Neural cell (in vitro differentiated cells): ENCODE data around the gene NFAT5. TPM values are rescaled to one million over a fixed set of nuclear protein-coding genes. Genes with fewer than 3 reads are reported as not detected.

Experiments
- H2AFZ ChIP-seq: fragments of 200-600, 300-800 bp; sonication (generic), shearing (Covaris generic); 2 replicates; pipeline ENCODE4 v1.6.0; 2014; ENCODE audit warnings: low read depth, mild to moderate bottlenecking, antibody characterized with exemption, low read length, moderate library complexity
- H3F3A ChIP-seq: fragments of 200-600 bp; shearing (Covaris generic); 2 replicates; pipeline ENCODE4 v1.6.1; 2016; ENCODE audit warnings: mild to moderate bottlenecking, moderate library complexity, mixed read lengths, antibody characterized with exemption, low read length; ENCODE audit not compliant: insufficient read depth, poor library complexity, severe bottlenecking
- H3K27ac ChIP-seq: fragments of 200-600, 300-800 bp; sonication (generic), shearing (Covaris generic); 2 replicates; pipeline ENCODE4 v1.5.1; 2014; ENCODE audit warnings: mild to moderate bottlenecking, low read length, moderate library complexity
- H3K27me3 ChIP-seq: fragments of 300-800, 200-600 bp; sonication (generic), shearing (Covaris generic); 2 replicates; pipeline ENCODE4 v1.6.0; 2014; ENCODE audit warnings: mild to moderate bottlenecking, low read depth, low read length, moderate library complexity; ENCODE audit not compliant: insufficient read depth
- H3K36me3 ChIP-seq: fragments of 300-800, 200-600 bp; sonication (generic), shearing (Covaris generic); 2 replicates; pipeline ENCODE4 v1.5.1; 2014; ENCODE audit warnings: mild to moderate bottlenecking, antibody characterized with exemption, low read length, moderate library complexity; ENCODE audit not compliant: insufficient read depth
- H3K4me2 ChIP-seq: fragments of 300-800, 200-600 bp; sonication (generic), shearing (Covaris generic); 2 replicates; pipeline ENCODE4 v1.6.0; 2014; ENCODE audit warnings: mild to moderate bottlenecking, low read length
- H3K4me3 ChIP-seq: fragments of 300-800, 200-600 bp; sonication (generic), shearing (Covaris generic); 2 replicates; pipeline ENCODE4 v1.5.1; 2014; ENCODE audit warnings: mild to moderate bottlenecking, low read length, moderate library complexity
- H3K79me2 ChIP-seq: fragments of 200-600 bp; shearing (Covaris generic); replicated peaks from 2 replicates; pipeline ENCODE4 v1.6.0; 2014; ENCODE audit warnings: mild to moderate bottlenecking, low read length, moderate library complexity; ENCODE audit not compliant: insufficient read depth
- H3K9ac ChIP-seq: fragments of 300-800, 200-600 bp; sonication (generic), shearing (Covaris generic); 2 replicates; pipeline ENCODE4 v1.6.1; 2016; ENCODE audit warnings: mild to moderate bottlenecking, low read length, mixed read lengths
- H3K9me2 ChIP-seq: fragments of 200-600 bp; shearing (Covaris generic); 2 replicates; pipeline ENCODE4 v1.6.1; 2016; ENCODE audit warnings: mild to moderate bottlenecking, low read length, mixed read lengths; ENCODE audit not compliant: insufficient read depth
- H3K9me3 ChIP-seq: fragments of 200-600, 300-800 bp; sonication (generic), shearing (Covaris generic); 2 replicates; pipeline ENCODE4 v1.6.1; 2016; ENCODE audit warnings: mild to moderate bottlenecking, mixed run types, low read length, moderate library complexity, mixed read lengths
- H4K20me1 ChIP-seq: fragments of 200-600 bp; shearing (Covaris generic); 2 replicates; pipeline ENCODE4 v1.6.1; 2016; ENCODE audit warnings: mild to moderate bottlenecking, mixed run types; ENCODE audit not compliant: insufficient read depth
- EP300 ChIP-seq: fragments of 450-650 bp; conservative IDR thresholded peaks from 2 replicates; pipeline ENCODE4 v1.6.1; 2014; ENCODE audit warnings: antibody characterized with exemption, mild to moderate bottlenecking, moderate library complexity; ENCODE audit not compliant: poor library complexity, severe bottlenecking
- EZH2 ChIP-seq: fragments of 200-600, 300-800 bp; shearing (Covaris generic), sonication (generic); IDR thresholded peaks from 2 replicates; pipeline ENCODE4 v1.6.1; 2014; ENCODE audit warnings: antibody characterized with exemption, low read length, borderline replicate concordance, mild to moderate bottlenecking; ENCODE audit not compliant: insufficient read depth, poor library complexity, severe bottlenecking
- MXI1 ChIP-seq: fragments of 450-650 bp; conservative IDR thresholded peaks from 2 replicates; pipeline ENCODE4 v1.6.1; 2014; ENCODE audit warnings: antibody characterized with exemption, mild to moderate bottlenecking; ENCODE audit not compliant: poor library complexity, severe bottlenecking
- POLR2AphosphoS5 ChIP-seq: IDR thresholded peaks from 2 replicates; pipeline ENCODE4 v1.6.1; 2012
- RAD21 ChIP-seq: fragments of 450-650 bp; conservative IDR thresholded peaks from 2 replicates; pipeline ENCODE4 v1.6.1; 2014; ENCODE audit warnings: antibody characterized with exemption, mild to moderate bottlenecking, moderate library complexity
- SMC3 ChIP-seq: fragments of 450-650 bp; conservative IDR thresholded peaks from 2 replicates; pipeline ENCODE4 v1.6.1; 2014; ENCODE audit warnings: antibody characterized with exemption, mild to moderate bottlenecking, moderate library complexity; ENCODE audit not compliant: poor library complexity
- TAF1 ChIP-seq: IDR thresholded peaks from 2 replicates; pipeline ENCODE4 v1.6.1; 2012; ENCODE audit warnings: low read depth
- polyA plus RNA-seq: library from polyadenylated mRNA; depleted of rRNA; stranded (reverse); fragments of >200 nt; gene quantifications from 2 replicates; pipeline ENCODE4 v1.2.3, GENCODE V29; 2014
- TF ChIP-seq, protein P1 (sequence below): fragments of 450-650 bp; IDR thresholded peaks from 2 replicates; pipeline ENCODE4 v1.5.1; 2014; ENCODE audit warnings: antibody characterized with exemption, mild to moderate bottlenecking, moderate library complexity; ENCODE audit not compliant: poor library complexity, severe bottlenecking
- TF ChIP-seq, protein P2 (sequence below): IDR thresholded peaks from 2 replicates; pipeline ENCODE4 v1.6.1; 2012; ENCODE audit warnings: borderline replicate concordance

NFAT5 gene
- polyA plus RNA-seq, 1 donor from 2014 or later: 9.2 TPM

DNA sequence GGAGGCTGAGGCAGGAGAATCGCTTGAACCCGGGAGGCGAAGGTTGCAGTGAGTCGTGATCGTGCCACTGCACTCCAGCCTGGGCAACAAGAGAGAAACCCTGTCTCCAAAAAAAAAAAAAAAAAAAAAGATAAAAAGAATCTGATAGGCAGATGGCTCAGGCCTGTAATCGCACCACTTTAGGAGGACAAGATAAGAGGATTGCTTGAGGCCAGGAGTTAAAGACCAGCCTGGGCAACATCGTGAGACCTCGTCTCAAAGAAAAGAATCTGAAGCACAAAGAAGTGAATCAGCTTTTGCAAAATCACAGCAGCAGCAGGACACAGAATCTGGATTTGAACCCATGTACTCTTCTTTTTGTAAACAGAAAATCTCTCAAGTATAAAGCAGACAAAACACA lies 181.3 kb downstream of the NFAT5 start (continued):
- no peak for TF ChIP-seq EZH2

DNA sequence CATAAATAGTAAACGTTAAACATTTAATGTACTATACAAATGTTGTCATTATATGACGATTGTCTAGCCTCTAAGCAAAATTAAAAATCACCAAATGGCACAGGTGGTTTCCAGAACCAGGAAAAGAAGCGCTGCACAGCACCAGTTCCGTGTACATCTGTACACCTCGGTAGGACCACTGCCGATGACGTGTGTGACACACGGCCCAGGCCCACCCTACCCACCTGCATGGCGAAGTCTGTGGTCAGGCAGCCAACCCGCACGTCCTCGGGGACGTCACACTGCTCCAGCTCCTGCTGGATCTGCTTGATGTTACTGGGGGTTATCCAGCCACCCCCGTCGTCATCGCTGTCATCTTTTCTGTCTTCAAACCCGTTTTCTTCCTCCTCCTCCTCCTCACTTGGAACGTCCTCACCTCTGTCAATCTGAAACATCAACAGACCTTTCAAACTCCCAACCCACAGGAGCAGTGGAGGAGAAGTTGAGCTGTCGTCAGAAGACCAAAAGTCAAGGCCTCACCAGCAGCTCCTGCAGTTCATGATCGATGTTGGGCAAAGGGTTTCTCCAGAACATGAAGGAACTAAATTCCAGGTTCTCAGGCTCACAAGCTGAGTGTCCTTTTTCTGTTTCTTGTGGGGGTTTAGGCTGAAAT lies 183.1 kb downstream of the NFAT5 start:
- Histone ChIP-seq H3K9ac (no peak overlapping the region), H3K79me2 (peaks cover 9% of the 10 kb centered on the region), H3K4me2 (no peak overlapping the region), H3K9me2 (no peaks in the 10 kb centered on the region), H3F3A (no peaks in the 10 kb centered on the region), H3K4me3 (no peak overlapping the region), H3K27me3 (no peaks in the 10 kb centered on the region), H2AFZ (no peak overlapping the region), H3K27ac (no peak overlapping the region), H3K9me3 (no peaks in the 10 kb centered on the region), H4K20me1 (no peaks in the 10 kb centered on the region), H3K36me3 (peaks cover 8% of the 10 kb centered on the region)
- TF ChIP-seq EP300 (no peak), MXI1 (no peak), TAF1 (no peak), EZH2 (no peak), RAD21 (no peak), POLR2AphosphoS5 (no peak), SMC3 (no peak)
- TF ChIP-seq, protein P1, sequence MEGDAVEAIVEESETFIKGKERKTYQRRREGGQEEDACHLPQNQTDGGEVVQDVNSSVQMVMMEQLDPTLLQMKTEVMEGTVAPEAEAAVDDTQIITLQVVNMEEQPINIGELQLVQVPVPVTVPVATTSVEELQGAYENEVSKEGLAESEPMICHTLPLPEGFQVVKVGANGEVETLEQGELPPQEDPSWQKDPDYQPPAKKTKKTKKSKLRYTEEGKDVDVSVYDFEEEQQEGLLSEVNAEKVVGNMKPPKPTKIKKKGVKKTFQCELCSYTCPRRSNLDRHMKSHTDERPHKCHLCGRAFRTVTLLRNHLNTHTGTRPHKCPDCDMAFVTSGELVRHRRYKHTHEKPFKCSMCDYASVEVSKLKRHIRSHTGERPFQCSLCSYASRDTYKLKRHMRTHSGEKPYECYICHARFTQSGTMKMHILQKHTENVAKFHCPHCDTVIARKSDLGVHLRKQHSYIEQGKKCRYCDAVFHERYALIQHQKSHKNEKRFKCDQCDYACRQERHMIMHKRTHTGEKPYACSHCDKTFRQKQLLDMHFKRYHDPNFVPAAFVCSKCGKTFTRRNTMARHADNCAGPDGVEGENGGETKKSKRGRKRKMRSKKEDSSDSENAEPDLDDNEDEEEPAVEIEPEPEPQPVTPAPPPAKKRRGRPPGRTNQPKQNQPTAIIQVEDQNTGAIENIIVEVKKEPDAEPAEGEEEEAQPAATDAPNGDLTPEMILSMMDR: no peak
- TF ChIP-seq, protein P2, sequence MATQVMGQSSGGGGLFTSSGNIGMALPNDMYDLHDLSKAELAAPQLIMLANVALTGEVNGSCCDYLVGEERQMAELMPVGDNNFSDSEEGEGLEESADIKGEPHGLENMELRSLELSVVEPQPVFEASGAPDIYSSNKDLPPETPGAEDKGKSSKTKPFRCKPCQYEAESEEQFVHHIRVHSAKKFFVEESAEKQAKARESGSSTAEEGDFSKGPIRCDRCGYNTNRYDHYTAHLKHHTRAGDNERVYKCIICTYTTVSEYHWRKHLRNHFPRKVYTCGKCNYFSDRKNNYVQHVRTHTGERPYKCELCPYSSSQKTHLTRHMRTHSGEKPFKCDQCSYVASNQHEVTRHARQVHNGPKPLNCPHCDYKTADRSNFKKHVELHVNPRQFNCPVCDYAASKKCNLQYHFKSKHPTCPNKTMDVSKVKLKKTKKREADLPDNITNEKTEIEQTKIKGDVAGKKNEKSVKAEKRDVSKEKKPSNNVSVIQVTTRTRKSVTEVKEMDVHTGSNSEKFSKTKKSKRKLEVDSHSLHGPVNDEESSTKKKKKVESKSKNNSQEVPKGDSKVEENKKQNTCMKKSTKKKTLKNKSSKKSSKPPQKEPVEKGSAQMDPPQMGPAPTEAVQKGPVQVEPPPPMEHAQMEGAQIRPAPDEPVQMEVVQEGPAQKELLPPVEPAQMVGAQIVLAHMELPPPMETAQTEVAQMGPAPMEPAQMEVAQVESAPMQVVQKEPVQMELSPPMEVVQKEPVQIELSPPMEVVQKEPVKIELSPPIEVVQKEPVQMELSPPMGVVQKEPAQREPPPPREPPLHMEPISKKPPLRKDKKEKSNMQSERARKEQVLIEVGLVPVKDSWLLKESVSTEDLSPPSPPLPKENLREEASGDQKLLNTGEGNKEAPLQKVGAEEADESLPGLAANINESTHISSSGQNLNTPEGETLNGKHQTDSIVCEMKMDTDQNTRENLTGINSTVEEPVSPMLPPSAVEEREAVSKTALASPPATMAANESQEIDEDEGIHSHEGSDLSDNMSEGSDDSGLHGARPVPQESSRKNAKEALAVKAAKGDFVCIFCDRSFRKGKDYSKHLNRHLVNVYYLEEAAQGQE: no peak

DNA sequence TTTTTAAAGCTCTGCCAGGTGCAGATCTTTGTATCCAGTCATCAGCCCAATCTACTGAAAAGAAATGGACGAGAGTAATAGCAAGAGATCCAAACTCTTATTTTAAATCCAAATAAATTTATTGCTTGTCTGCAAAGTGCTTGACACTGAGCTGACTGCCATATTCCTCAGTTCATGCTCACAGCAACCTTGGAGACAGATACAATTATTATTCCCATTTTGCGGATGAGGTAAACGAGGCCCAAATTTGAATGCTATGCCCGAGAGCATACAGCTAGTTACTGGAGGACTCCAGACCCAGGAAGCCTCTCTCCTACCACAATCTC lies 188.3 kb downstream of the NFAT5 start:
- TF ChIP-seq POLR2AphosphoS5 (no peak), EP300 (no peak), SMC3 (no peak), TAF1 (no peak), EZH2 (no peak), RAD21 (no peak), MXI1 (no peak)
- TF ChIP-seq, protein P2: no peak
- TF ChIP-seq, protein P1: no peak
- Histone ChIP-seq H3K9ac (peak overlapping the region; percentile 65), H3K4me2 (peak overlapping the region; percentile 90), H3K27ac (peak overlapping the region; percentile 33), H3K4me3 (peak overlapping the region; percentile 82), H2AFZ (peak overlapping the region; percentile 45), H3F3A (no peaks in the 10 kb centered on the region), H3K36me3 (no peaks in the 10 kb centered on the region), H3K9me2 (no peaks in the 10 kb centered on the region), H3K79me2 (peaks cover 15% of the 10 kb centered on the region), H3K27me3 (no peaks in the 10 kb centered on the region), H4K20me1 (no peaks in the 10 kb centered on the region), H3K9me3 (no peaks in the 10 kb centered on the region)
